Measurements from ENCODE around the gene HSP90AB1.

Gene HSP90AB1

DNA sequence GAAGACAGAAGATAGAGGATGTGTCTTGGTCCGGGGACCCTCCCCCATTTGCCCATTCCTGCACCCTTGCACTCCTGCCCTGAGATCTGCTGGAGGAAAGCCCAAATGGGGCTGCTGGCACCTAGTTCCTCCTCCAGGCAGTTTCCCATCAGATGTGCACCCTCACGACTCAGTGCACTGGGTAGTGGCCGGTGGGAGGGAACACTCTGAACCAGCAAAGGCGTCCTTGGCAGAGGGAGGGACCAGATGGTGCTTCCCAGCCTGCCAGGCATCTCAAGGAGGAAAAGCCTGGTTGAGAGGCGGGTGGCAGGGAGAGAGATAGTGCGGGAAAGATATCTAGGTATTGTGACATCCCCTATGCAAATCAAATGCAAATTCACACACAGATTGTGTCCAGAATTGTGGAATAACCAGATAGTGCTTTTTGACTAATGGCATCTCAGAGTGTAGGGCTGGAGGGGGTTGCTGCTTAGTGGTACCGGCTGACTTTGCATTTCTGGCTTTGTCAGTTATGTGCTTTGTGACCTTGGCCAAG lies 42.9 kb downstream of the HSP90AB1 start:
- DNase-seq: peak in 3 of 14 donors; percentile 33 to 98 (median 44)

DNA sequence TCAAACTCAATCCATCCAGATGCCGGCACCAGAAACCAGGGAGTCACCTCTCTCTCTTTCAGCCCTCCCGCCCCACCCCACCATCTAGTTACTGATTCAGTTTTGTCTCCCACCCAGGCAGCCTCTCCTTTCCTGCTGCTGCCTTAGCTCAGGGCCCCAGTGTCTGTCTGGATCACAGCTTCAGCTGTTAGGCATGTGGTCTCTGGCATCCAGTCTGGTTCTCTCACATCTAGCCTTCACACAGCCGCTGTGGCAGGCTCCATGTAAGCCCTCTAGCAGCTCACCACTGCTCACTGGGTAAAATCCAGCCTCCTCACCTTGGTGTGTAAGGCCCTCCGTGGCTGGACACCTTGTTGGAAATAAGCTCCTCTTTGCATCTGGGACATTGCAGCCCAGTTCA lies 44.9 kb downstream of the HSP90AB1 start:
- no peak for DNase-seq

DNA sequence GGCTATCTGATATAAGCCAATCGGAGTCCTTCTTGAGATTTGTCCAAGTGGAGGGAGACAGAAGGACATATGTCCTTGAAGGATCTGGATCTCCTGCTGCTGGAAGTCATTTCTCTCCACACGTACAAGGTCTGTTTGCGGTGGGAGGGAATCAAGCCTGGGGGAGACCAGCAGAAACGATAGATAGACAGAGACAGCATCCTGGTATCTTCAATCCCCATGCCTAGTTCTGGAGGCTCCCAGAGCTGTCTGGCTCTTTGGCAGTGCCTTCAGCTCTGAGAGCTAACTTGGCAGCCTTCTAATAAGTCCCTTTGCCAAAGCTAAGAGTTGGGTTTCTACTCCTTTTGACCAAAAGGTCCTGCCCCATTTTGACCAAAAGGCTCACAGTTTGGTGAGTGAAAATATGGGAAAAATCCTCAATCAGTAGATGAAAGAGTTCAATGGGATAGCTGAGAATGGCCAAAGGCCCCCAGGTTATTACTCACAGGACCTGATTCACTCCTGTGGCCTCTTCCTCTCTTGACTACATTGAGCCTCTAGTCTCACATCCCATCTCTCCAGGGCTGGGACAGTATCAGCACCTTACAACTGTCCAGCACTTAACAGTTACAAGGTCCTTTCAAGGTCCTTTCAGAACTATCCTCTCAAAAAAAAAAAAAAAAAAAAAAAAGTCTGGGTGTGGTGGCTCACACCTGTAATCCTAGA lies 45.9 kb downstream of the HSP90AB1 start:
- peak in 1 of 14 donors; percentile 77 for DNase-seq

DNA sequence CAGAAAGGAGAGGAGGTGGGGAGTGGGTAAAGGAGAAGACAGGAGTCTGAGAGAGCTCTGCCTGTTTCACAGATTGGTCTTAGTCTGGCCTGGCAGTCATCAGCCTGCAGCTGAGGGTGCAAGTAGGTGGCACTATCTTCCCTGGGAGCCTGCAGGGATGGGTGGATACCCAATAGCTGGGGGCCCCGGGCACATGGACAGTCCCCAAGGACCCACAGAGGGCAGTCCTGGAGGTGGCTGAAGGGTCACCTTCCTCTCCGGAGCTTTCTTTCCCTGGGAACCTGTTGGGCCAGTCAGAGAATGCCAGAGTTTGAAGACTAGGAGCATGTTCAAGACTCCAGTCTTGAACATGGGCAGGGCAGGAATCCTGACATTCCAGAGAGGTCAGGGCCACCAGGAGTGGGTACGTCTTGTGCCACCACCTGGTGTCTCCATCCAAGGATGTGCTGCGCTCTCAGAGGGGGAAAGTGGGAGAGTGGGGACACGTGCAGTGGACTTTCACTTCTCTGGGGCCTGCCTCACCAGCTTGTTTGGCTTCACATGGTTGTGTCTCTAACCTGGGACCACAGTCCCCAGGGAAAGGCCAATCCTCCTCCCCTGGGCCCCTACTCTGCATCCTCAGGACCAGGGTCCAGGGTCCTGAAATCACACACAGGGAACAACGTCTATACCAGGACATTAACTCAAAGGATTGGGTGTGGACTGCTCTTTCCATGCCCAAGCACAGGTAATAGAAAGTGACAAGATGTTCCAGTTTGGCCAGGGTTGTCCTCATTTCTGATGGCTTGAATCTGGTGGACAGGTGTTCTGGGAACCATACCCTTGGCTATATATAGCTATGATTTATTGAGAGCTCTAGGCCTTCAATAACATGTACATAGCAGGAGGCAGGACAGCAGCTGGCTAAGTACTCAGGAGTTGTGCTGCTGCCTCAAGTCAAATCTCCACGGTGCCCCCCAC lies 48.2 kb downstream of the HSP90AB1 start:
- no peak for DNase-seq

DNA sequence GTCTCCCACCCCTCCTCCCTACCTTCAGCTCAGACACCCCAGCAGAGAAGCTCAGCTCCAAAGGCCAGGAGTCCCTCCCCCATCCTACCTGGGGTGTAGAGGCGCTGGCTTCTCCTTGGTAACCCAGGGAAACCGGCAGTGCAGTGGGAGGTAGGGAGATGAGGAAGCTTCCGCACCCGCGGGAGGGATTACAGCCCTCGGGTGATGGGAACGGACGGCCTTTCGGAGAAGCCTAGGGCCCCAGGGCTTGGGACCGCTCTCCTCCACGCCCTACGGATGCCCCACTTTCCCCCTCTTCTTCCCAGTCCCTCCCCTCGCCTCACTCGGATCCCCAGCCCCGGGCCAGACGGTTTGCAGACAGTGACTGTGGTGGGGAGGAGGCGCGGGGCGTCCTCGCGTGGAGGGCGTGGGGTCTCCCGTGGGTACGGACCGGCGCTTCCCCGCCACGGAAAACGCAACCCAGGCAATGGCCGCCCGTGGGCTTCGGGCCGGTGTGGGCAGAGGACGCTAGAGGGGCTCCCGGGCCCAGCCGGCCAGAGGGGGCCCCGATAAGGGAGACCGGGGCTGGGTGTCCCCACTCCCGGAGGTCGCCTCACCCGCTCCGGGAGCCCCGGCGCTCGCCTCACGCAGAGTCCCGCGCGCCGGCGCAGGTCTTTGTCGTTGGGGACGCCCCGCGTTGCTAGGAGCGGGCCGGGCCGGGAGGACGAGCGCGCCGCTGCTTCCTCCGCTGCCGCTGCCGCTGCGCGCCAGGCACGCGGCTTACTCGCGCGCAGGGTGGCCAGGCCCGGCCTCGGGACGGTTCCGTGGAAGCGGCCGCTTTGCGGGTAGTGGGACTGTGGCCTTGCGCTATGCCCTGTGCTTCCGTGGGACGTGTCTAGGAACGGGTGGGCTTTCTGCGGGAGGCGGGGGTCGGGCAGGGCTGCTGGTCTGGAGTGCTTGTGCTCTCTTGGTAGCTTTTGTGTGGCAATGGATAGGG lies 50.5 kb downstream of the HSP90AB1 start:
- peak in 6 of 14 donors; percentile 9 to 54 (median 22) for DNase-seq

DNA sequence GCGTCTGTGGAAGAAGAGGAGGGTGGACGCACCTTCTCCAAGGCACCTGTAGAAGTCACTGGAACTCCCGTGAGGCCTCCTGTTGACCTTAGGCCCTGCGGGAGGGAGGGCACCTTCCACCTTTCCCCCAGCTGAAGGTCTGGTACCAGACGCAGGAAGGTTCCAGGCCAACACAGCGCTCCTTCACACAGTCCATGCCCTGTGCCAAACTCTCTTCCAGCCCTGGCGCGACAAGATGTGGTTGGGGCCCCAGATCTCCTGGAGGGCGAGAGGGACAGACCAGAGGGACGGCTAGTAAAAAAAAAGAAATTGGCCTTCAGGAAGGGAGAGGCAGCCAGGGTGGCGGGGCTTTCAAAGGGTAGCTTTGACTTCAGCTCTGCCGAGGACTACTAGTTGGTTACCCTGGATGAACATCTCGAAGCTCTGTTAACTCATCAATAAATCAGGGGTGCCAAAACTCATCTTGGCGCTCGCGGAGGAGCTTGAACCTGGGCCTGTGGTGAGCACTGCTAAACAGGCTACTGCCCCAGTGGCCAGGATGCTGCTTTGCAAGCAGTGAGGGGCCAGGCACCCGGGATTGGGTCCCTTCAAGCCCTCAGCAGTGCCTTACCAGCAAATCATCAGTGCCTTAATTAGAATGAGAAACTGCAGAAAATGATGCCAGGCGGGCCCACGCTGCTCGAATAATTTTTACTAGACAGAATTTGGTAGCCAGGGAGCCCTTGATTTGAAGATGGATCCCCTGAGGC lies 51.3 kb downstream of the HSP90AB1 start:
- DNase-seq: no peak

DNA sequence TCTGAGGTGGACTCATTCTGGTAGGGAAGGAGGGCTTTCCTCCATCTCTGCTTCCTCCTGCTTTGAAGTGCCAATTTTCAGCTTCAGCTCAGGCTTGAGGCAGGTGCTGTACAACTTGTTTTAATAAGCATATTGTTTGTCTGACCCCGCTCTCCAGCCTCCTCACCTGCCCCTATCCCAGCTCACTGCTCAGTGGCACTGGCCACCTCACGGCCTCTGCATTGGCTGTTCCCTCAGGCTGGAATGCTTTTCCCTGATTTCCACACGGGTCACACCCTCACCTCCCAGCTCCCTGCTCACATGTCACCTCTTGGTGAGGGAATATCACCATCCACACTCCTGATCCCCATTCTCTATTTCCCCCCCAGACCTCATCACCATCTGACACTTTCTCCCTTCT lies 52.0 kb downstream of the HSP90AB1 start:
- no peak for DNase-seq

DNA sequence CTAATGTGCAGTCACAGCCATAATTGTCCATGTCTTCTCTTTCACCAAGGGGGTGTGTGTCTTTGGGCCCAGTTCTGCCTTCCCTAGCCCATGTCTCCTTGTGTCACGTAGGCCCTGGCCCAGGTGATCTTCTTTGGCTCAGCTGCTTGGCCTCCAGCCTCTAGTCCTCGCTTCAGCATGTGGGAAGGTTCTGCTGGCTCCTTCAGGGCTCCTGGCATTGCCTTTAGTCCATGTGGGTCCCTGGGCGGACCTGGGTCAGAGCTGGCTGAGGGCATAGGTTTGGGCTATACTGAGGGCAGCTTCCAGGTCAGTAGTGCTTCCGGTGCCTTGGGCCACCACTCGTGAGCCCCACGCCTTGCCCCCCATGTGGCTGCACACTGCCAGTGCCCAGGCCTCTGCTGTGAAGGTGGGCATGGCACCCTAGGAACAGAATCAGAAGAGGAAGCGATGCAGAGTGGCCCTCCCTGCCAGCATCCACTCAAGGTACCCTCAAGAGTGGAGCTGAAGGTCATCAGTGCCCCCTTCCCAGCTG lies 53.5 kb downstream of the HSP90AB1 start:
- no peak for DNase-seq

DNA sequence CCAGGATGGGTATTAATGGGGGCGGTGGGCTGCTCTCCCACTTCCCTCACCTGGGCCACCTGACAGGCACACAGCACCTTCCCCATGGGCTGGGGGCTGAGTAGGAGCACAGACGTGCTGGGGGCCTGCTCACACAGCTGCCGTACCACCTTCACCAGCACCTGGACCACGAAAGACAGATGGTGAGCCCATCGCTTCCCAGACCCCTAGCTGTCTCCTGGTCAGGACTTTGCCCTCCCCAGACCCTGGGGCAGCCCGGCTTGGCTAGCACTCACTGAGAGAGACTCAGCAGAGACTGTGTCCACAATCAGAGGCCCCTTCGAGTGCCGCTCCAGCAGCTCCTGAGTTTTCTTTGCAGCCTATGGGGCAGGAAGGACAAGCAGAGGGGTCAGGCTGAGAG lies 54.2 kb downstream of the HSP90AB1 start:
- no peak for DNase-seq

DNA sequence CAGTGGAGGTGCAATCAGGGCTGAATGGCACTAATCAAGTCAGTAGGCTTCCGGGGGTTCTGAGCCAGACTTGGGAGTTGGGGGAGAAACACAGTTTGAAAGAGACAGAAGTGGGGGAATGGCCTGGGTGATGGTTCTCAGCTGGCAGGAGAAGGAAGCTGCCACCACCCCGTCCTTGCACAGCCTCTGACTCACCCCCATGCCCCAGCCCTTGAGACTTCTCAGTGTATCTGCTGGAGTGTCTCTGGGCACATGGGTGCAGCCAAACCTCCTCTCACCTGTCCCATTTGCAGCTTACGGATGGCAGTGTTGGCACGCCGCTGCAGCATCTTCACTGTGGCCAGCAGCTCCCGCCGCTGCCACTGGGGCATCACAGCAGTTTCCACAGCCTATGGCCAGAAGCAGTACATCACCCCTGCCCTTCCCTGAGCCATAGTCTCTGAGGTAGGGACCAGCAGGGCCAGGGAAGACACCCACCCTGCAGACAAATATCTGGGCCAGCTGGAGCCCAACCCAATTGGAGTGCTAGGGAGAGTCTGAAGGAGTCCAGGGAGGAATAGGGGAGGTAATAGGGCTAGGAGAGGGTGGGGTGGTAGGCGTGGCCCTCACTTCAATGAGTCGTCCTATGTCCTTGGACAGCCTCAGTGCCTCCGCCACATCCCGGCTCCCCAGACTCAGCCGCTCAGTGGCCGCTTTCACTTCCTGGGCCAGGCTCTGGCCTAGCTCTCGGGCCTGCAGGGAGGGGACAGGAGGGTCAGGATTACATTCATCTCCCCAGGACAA lies 55.1 kb downstream of the HSP90AB1 start:
- no peak for DNase-seq

DNA sequence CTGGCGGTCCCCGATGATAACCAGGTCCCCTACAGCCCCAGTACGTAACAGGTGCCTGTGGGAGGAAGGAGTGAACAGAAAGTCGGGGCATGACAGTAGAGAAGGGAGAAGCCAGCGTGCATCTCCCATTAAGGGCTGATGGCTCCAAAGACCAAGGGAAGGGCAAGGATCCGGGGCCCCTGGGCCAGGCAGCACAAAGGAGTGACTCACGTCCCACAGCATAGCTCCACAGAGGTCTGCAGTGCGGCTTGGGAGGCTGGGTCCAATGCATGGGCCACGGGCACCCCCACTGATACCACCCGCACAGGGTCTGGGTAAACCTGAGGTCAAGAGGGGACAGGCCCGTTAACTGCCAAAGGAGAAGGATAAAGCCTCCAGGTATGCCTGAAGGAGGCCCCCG lies 56.0 kb downstream of the HSP90AB1 start:
- no peak for DNase-seq
